H9 (cell line): ENCODE results near the gene MNAT1. TPM values are rescaled to one million over a fixed set of nuclear protein-coding genes. Genes with fewer than 3 reads are reported as not detected.

Source experiments
- DNase-seq: peaks from one replicate; pipeline ENCODE4 v3.0.0-alpha.2; 2017
- H2AFZ ChIP-seq: one replicate; pipeline ENCODE4 v1.6.1; 2013; ENCODE audit warnings: mild to moderate bottlenecking, low read length, control low read depth, moderate library complexity
- H2AK5ac ChIP-seq: 2 replicates; pipeline ENCODE4 v1.6.1; 2013; ENCODE audit warnings: low read length, control low read depth, mixed read lengths; ENCODE audit not compliant: insufficient read length
- H2BK120ac ChIP-seq: one replicate; pipeline ENCODE4 v1.6.1; 2013; ENCODE audit warnings: low read depth, mild to moderate bottlenecking, low read length, control low read depth, inconsistent platforms; ENCODE audit not compliant: poor library complexity, severe bottlenecking
- H2BK12ac ChIP-seq: 2 replicates; pipeline ENCODE4 v1.6.1; 2013; ENCODE audit warnings: low read length, control low read depth, mixed read lengths, low read depth; ENCODE audit not compliant: insufficient read length
- H2BK15ac ChIP-seq: 2 replicates; pipeline ENCODE4 v1.6.1; 2013; ENCODE audit warnings: low read depth, low read length, control low read depth
- H2BK20ac ChIP-seq: one replicate; pipeline ENCODE4 v1.6.1; 2013; ENCODE audit warnings: low read depth, mild to moderate bottlenecking, low read length, control low read depth, inconsistent platforms; ENCODE audit not compliant: poor library complexity, severe bottlenecking
- H2BK5ac ChIP-seq: 2 replicates; pipeline ENCODE4 v1.6.1; 2013; ENCODE audit warnings: low read length, control low read depth, mixed read lengths; ENCODE audit not compliant: insufficient read length
- H3K14ac ChIP-seq: 2 replicates; pipeline ENCODE4 v1.6.1; 2013; ENCODE audit warnings: low read length, control low read depth; ENCODE audit not compliant: insufficient read depth
- H3K18ac ChIP-seq: 2 replicates; pipeline ENCODE4 v1.6.1; 2013; ENCODE audit warnings: low read depth, mild to moderate bottlenecking, mixed read lengths, low read length, control low read depth; ENCODE audit not compliant: insufficient read length
- H3K23ac ChIP-seq: 2 replicates; pipeline ENCODE4 v1.6.1; 2013; ENCODE audit warnings: low read length, control low read depth, mixed read lengths, low read depth; ENCODE audit not compliant: insufficient read length
- H3K23me2 ChIP-seq: 2 replicates; pipeline ENCODE4 v1.6.1; 2013; ENCODE audit warnings: low read depth, mild to moderate bottlenecking, mixed read lengths, low read length, control low read depth; ENCODE audit not compliant: insufficient read length, poor library complexity, severe bottlenecking
- H3K27ac ChIP-seq: 2 replicates; pipeline ENCODE4 v1.5.1; 2013; ENCODE audit warnings: low read length, control low read depth, mixed read lengths, low read depth; ENCODE audit not compliant: insufficient read length
- H3K27me3 ChIP-seq: 2 replicates; pipeline ENCODE4 v1.6.1; 2013; ENCODE audit warnings: low read length, control low read depth, inconsistent platforms; ENCODE audit not compliant: insufficient read depth
- H3K4ac ChIP-seq: 2 replicates; pipeline ENCODE4 v1.6.1; 2013; ENCODE audit warnings: low read depth, mild to moderate bottlenecking, control low read depth, inconsistent platforms, low read length, moderate library complexity
- H3K4me1 ChIP-seq: 2 replicates; pipeline ENCODE4 v1.6.1; 2013; ENCODE audit warnings: low read length, control low read depth, inconsistent platforms; ENCODE audit not compliant: insufficient read depth
- H3K4me2 ChIP-seq: 2 replicates; pipeline ENCODE4 v1.6.1; 2013; ENCODE audit warnings: low read length, control low read depth, mixed read lengths; ENCODE audit not compliant: insufficient read length, insufficient read depth
- H3K56ac ChIP-seq: 2 replicates; pipeline ENCODE4 v1.6.1; 2013; ENCODE audit warnings: low read depth, mild to moderate bottlenecking, mixed read lengths, low read length, control low read depth; ENCODE audit not compliant: insufficient read length
- H3K79me1 ChIP-seq: 2 replicates; pipeline ENCODE4 v1.6.1; 2013; ENCODE audit warnings: low read depth, mild to moderate bottlenecking, moderate library complexity, low read length, control low read depth, inconsistent platforms; ENCODE audit not compliant: insufficient read depth, poor library complexity, severe bottlenecking
- H3K79me2 ChIP-seq: 2 replicates; pipeline ENCODE4 v1.6.1; 2013; ENCODE audit warnings: low read length, control low read depth, inconsistent platforms; ENCODE audit not compliant: insufficient read depth
- H3K9ac ChIP-seq: 2 replicates; pipeline ENCODE4 v1.6.1; 2013; ENCODE audit warnings: low read length, control low read depth, mixed read lengths; ENCODE audit not compliant: insufficient read length; ENCODE audit errors: extremely low read depth
- H3K9me3 ChIP-seq: one replicate; pipeline ENCODE4 v1.6.1; 2013; ENCODE audit warnings: low read depth, low read length, inconsistent platforms; ENCODE audit not compliant: control insufficient read depth
- H3T11ph ChIP-seq: one replicate; pipeline ENCODE4 v1.6.1; 2013; ENCODE audit warnings: mild to moderate bottlenecking, low read length, control low read depth, inconsistent platforms
- H4K20me1 ChIP-seq: one replicate; pipeline ENCODE4 v1.6.1; 2013; ENCODE audit not compliant: control insufficient read depth, insufficient read length, insufficient read depth
- H4K5ac ChIP-seq: 2 replicates; pipeline ENCODE4 v1.6.1; 2013; ENCODE audit warnings: low read depth, mild to moderate bottlenecking, mixed read lengths, low read length, control low read depth; ENCODE audit not compliant: insufficient read length
- H4K8ac ChIP-seq: replicated peaks from 2 replicates; pipeline ENCODE4 v1.6.1; 2013; ENCODE audit warnings: low read length, control low read depth, mixed read lengths, low read depth; ENCODE audit not compliant: insufficient read length
- H4K91ac ChIP-seq: 2 replicates; pipeline ENCODE4 v1.6.1; 2013; ENCODE audit warnings: low read depth, mild to moderate bottlenecking, moderate library complexity, mixed read lengths, low read length, control low read depth; ENCODE audit not compliant: insufficient read length
- H3K27ac Mint-ChIP-seq, 3 experiments: 2 replicates in 2 of 3; 3 replicates in 1 of 3; pipeline ENCODE4 v1.8.0; 2020 to 2021; ENCODE audit warnings: mixed read lengths in 3 of 3, mild to moderate bottlenecking in 1 of 3, moderate library complexity in 1 of 3
- H3K27me3 Mint-ChIP-seq: 2 replicates; pipeline ENCODE4 v1.8.0; 2021; ENCODE audit warnings: low read depth, mild to moderate bottlenecking, moderate library complexity, mixed read lengths
- H3K36me3 Mint-ChIP-seq, 3 experiments: 2 replicates in 2 of 3; 3 replicates in 1 of 3; pipeline ENCODE4 v1.8.0; 2020 to 2021; ENCODE audit warnings: low read depth in 3 of 3, mixed read lengths in 3 of 3; ENCODE audit not compliant: insufficient read depth in 1 of 3
- H3K4me1 Mint-ChIP-seq, 2 experiments: 2 replicates each; pipeline ENCODE4 v1.8.0; 2020; ENCODE audit warnings: mixed read lengths in 2 of 2
- H3K4me3 Mint-ChIP-seq, 2 experiments: 2 replicates in 1 of 2; 3 replicates in 1 of 2; pipeline ENCODE4 v1.8.0; 2020 to 2021; ENCODE audit warnings: mild to moderate bottlenecking in 2 of 2, mixed read lengths in 2 of 2, moderate library complexity in 1 of 2
- H3K9me3 Mint-ChIP-seq, 2 experiments: 2 replicates in 1 of 2; 3 replicates in 1 of 2; pipeline ENCODE4 v1.8.0; 2020; ENCODE audit warnings: mild to moderate bottlenecking in 2 of 2, mixed read lengths in 2 of 2, moderate library complexity in 1 of 2
- CTCF ChIP-seq: fragments of 200-600 bp; sonication (generic); conservative IDR thresholded peaks from 3 replicates; pipeline ENCODE4 v1.8.0; 2021; ENCODE audit warnings: antibody characterized with exemption, mild to moderate bottlenecking
- WGBS: extraction: QIAGEN DNeasy Blood & Tissue Kit; methylation state at CpG from one replicate; pipeline ENCODE4 v1.1.7; 2013; ENCODE audit warnings: missing lambda C conversion rate, low lambda C conversion rate, mixed read lengths; ENCODE audit not compliant: insufficient read length; ENCODE audit errors: extremely low coverage; 5-methylcytosine and 5-hydroxymethylcytosine counted together
- total RNA-seq: library from RNA; stranded (reverse); gene quantifications from 2 replicates; pipeline ENCODE4 v1.2.1, GENCODE V29; 2021

MNAT1 gene
- total RNA-seq, 1 experiment from 2014 or later: 43.1 TPM

GRCh38 chr14:60840313-60840712 lies 105.8 kb downstream of the MNAT1 start:
- H3K27me3 Mint-ChIP-seq: no peaks in the 10 kb centered on the region
- H3K14ac ChIP-seq: no peak overlapping the region
- no peaks in the 10 kb centered on the region for H3K9me3 Mint-ChIP-seq
- H3K27ac Mint-ChIP-seq: 0 out of 7 replicates have a peak overlapping the region, but pooled peaks of 1 of the 3 experiments have one; percentile 74
- no CpG with 5 or more reads among the region's 1 CpG for WGBS
- H3K56ac ChIP-seq: no peak overlapping the region
- H3K23me2 ChIP-seq: no peaks in the 10 kb centered on the region
- H3K79me1 ChIP-seq: no peaks in the 10 kb centered on the region
- DNase-seq: no peak
- no peak overlapping the region for H2BK15ac ChIP-seq
- H3T11ph ChIP-seq: no peak overlapping the region
- no peak overlapping the region for H2AFZ ChIP-seq
- H3K27ac ChIP-seq: no peak overlapping the region
- no peaks in the 10 kb centered on the region for H3K79me2 ChIP-seq
- no peak overlapping the region for H2BK120ac ChIP-seq
- H2BK12ac ChIP-seq: no peak overlapping the region
- H3K9me3 ChIP-seq: no peaks in the 10 kb centered on the region
- H3K36me3 Mint-ChIP-seq: peaks cover 4 to 14% (median 6%) of the 10 kb centered on the region in 3 experiments
- H2BK5ac ChIP-seq: no peak overlapping the region
- H3K4me2 ChIP-seq: no peak overlapping the region
- no peak overlapping the region for H4K8ac ChIP-seq
- H3K4me1 Mint-ChIP-seq: no peaks in the 10 kb centered on the region
- H3K4me1 ChIP-seq: no peaks in the 10 kb centered on the region
- H3K9ac ChIP-seq: no peak overlapping the region
- no peak overlapping the region for H4K5ac ChIP-seq
- H3K4ac ChIP-seq: no peak overlapping the region
- H3K4me3 Mint-ChIP-seq: no peak overlapping the region
- H4K91ac ChIP-seq: no peak overlapping the region
- no peak for TF ChIP-seq CTCF
- no peak overlapping the region for H3K23ac ChIP-seq
- no peak overlapping the region for H2AK5ac ChIP-seq
- no peaks in the 10 kb centered on the region for H4K20me1 ChIP-seq
- H3K27me3 ChIP-seq: no peaks in the 10 kb centered on the region
- no peak overlapping the region for H3K18ac ChIP-seq
- no peak overlapping the region for H2BK20ac ChIP-seq
